Tibial nerve (tissue), 4 donors: ENCODE measurements around the gene ITIH3.

Experiments
- CTCF ChIP-seq, 5 experiments: fragments of 200-600 bp in 3 of 5; fragments of 450-650 bp in 2 of 5; sonication (generic) in 3 of 5; IDR thresholded peaks; one replicate each; pipeline ENCODE4 v1.5.1; 2016 to 2019; ENCODE audit warnings: antibody characterized with exemption in 5 of 5, mild to moderate bottlenecking in 3 of 5, moderate library complexity in 2 of 5
- EP300 ChIP-seq, 2 donors: sonication (generic); formaldehyde crosslinking; IDR thresholded peaks; one replicate each; pipeline ENCODE4 v1.6.1; 2017; ENCODE audit warnings: antibody characterized with exemption in 2 of 2, mild to moderate bottlenecking in 1 of 2
- POLR2A ChIP-seq, 2 donors: fragments of 450-650 bp; IDR thresholded peaks; one replicate each; pipeline ENCODE4 v1.6.1; 2017; ENCODE audit warnings: antibody characterized with exemption in 2 of 2, mild to moderate bottlenecking in 2 of 2, moderate library complexity in 2 of 2

GRCh38 chr3:52845691-52846431 is 51.3 kb downstream of the ITIH3 start:
- TF ChIP-seq CTCF (IDR thresholded peaks at IDR 0.05): peak in 4 of 5 experiments; percentile 19 to 54 (median 44)
- TF ChIP-seq POLR2A (IDR thresholded peaks at IDR 0.05): no peak
- no peak for TF ChIP-seq EP300 (IDR thresholded peaks at IDR 0.05)
